GM13977 (cell line): ENCODE data around the gene GFRA3.

Experiments used
- DNase-seq: peaks from one replicate; pipeline ENCODE4 v3.0.0; 2012; ENCODE audit warnings: low spot score
- CTCF ChIP-seq: IDR thresholded peaks from 2 replicates; pipeline ENCODE4 v1.5.1; 2012; ENCODE audit warnings: mild to moderate bottlenecking, control low read depth; ENCODE audit not compliant: insufficient read depth; ENCODE audit errors: extremely low read depth, missing control alignments
- in situ Hi-C: fragments of 300-500 bp; cut with MboI; formaldehyde crosslinking; loops from one replicate; pipeline ENCODE4 v1.12.0; 2022; ENCODE audit warnings: low sequenced_read_pairs, low pct_unique_long_range_greater_than_20kb, mixed read lengths, inconsistent platforms; ENCODE audit not compliant: unreplicated experiment

GFRA3 gene

GRCh38 chr5:138240650-138241385 lies 33.6 kb downstream of the GFRA3 start:
- no peak for DNase-seq
- TF ChIP-seq CTCF = no peak
- in situ Hi-C loops = no loop called here

GRCh38 chr5:138238034-138238433 lies 36.4 kb downstream of the GFRA3 start:
- TF ChIP-seq CTCF = no peak
- in situ Hi-C loops = no loop called here
- DNase-seq = no peak

DNA sequence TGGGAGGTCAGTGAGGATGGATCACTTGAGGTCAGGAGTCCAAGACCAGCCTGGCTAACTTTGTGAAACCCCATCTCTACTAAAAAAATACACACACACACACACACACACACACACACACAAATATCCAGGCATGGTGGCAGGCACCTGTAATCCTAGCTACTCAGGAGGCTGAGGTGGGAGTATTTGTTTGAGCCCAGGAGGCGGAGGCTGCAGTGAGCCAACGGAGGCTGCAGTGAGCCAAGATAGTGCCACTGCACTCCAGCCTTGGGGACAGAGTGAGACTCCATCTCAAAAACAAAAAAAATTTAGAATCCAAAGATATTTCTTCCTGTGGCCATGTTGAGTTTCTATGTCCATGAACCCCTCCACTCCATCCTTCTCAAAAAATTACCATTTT lies 39.8 kb downstream of the GFRA3 start:
- in situ Hi-C loops = no loop called here
- no peak for TF ChIP-seq CTCF
- DNase-seq = no peak

GRCh38 chr5:138233280-138233679 lies 41.1 kb downstream of the GFRA3 start:
- DNase-seq = no peak
- in situ Hi-C loops = no loop called here
- TF ChIP-seq CTCF = no peak

DNA sequence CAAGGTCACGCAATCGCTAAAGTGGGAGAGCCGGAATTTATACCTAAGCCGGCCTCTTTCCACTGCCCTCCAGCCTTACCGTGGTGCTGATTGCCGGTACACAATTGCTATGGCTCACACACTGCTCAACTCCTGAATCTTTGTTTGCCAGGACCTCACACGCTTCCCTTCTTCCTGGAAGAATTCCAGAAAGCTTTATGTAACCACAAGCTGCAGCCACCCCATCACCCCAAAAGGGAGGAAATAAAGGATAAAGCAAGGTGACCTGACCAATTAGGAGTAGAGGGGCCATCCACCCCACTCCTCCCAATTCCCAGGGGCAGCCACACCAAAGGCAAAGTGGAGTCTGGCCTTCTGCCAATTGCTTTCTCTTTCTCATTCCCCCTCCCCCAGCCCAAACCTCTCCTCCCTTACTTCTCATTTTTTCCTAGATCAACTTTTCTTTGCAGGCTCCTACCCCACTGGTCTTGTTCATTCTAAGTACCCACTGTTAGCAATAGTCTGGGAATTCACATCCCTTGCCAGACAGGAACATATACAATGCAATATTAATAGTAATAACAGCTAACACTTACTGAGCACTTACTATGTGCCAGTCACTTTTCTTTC lies 43.3 kb downstream of the GFRA3 start:
- DNase-seq = no peak
- TF ChIP-seq CTCF = no peak
- in situ Hi-C loops = no loop called here

GRCh38 chr5:138230261-138230660 lies 44.2 kb downstream of the GFRA3 start:
- no peak for TF ChIP-seq CTCF
- no peak for DNase-seq
- in situ Hi-C loops = no loop called here
